B cell (primary cell): ENCODE data around the gene CHST1. TPM values are rescaled to one million over a fixed set of nuclear protein-coding genes. Genes with fewer than 3 reads are reported as not detected.

ENCODE experiments used
- ATAC-seq: fragments of 200-7000 bp; cut with Tn5 transposase; one replicate; pipeline ENCODE4 v1.10.0; 2021; ENCODE audit warnings: low read depth, mild to moderate bottlenecking, moderate number of reproducible peaks, moderate library complexity
- CTCF ChIA-PET: fragments of 350-600 bp; sonication (Branson Sonifier 250); formaldehyde crosslinking; loops from one replicate; lab custom pipeline; 2021; ENCODE audit warnings: antibody characterized with exemption, inconsistent platforms; lab: Charles Lee
- POLR2A ChIA-PET: fragments of 350-600 bp; sonication (Branson Sonifier 250); formaldehyde crosslinking; loops from one replicate; lab custom pipeline; 2021; ENCODE audit warnings: antibody characterized with exemption; lab: Charles Lee
- DNase-seq: peaks from one replicate; pipeline ENCODE4 v3.0.0; 2013
- H2AFZ ChIP-seq: 2 replicates; pipeline ENCODE4 v1.6.1; 2012; ENCODE audit warnings: mild to moderate bottlenecking, low read depth, low read length; ENCODE audit not compliant: insufficient read depth, poor library complexity, severe bottlenecking
- H3K27ac ChIP-seq, 2 donors: 1 replicate in 1 of 2; 2 replicates in 1 of 2; pipeline ENCODE4 v1.5.1; 2012 to 2013; ENCODE audit warnings: low read length in 2 of 2, mild to moderate bottlenecking in 2 of 2, moderate library complexity in 1 of 2
- H3K27me3 ChIP-seq, 4 experiments: fragments of 200-600 bp in 1 of 4; sonication (generic) in 1 of 4; replicated peaks in 1 of 4; 1 replicate in 2 of 4; 2 replicates in 2 of 4; pipeline versions ENCODE4 v1.6.1 to v1.7.0; 2013 to 2016; ENCODE audit warnings: low read length in 3 of 4, mild to moderate bottlenecking in 2 of 4, mixed read lengths in 1 of 4, moderate library complexity in 1 of 4; ENCODE audit not compliant: insufficient read depth in 4 of 4, control insufficient read depth in 3 of 4; ENCODE audit errors: control extremely low read depth in 1 of 4
- H3K36me3 ChIP-seq, 2 experiments: replicated peaks in 1 of 2; 1 replicate in 1 of 2; 2 replicates in 1 of 2; pipeline versions ENCODE4 v1.6.1 to v1.7.1; 2013; ENCODE audit warnings: low read length in 1 of 2; ENCODE audit not compliant: insufficient read depth in 2 of 2, control insufficient read depth in 1 of 2; ENCODE audit errors: control extremely low read depth in 1 of 2, extremely low read depth in 1 of 2
- H3K4me1 ChIP-seq, 2 donors: fragments of 200-600 bp in 1 of 2; sonication (generic) in 1 of 2; 1 replicate in 1 of 2; 2 replicates in 1 of 2; pipeline versions ENCODE4 v1.5.1 to v1.6.1; 2013 to 2017; ENCODE audit warnings: low read length in 2 of 2; ENCODE audit not compliant: control insufficient read depth in 2 of 2, insufficient read depth in 2 of 2
- H3K4me2 ChIP-seq: replicated peaks from 2 replicates; pipeline ENCODE3; 2012; ENCODE audit warnings: mild to moderate bottlenecking, low read depth, low read length; ENCODE audit not compliant: poor library complexity, severe bottlenecking
- H3K4me3 ChIP-seq, 5 experiments: fragments of 200-600 bp in 1 of 5; sonication (generic) in 1 of 5; 1 replicate in 3 of 5; 2 replicates in 2 of 5; pipeline versions ENCODE4 v1.5.1 to v1.7.0; 2011 to 2016; ENCODE audit warnings: low read length in 4 of 5, mild to moderate bottlenecking in 4 of 5, low read depth in 2 of 5, control low read depth in 1 of 5, moderate library complexity in 1 of 5; ENCODE audit not compliant: insufficient read depth in 1 of 5; ENCODE audit errors: control extremely low read depth in 1 of 5, extremely low read depth in 1 of 5
- H3K79me2 ChIP-seq: fragments of 200-600 bp; sonication (generic); one replicate; pipeline ENCODE4 v1.6.0; 2016; ENCODE audit warnings: low read length; ENCODE audit not compliant: control insufficient read depth, insufficient read depth
- H3K9ac ChIP-seq: fragments of 200-600 bp; sonication (generic); 2 replicates; pipeline ENCODE4 v1.6.1; 2017; ENCODE audit warnings: mild to moderate bottlenecking, low read length, moderate library complexity
- H3K9me3 ChIP-seq, 3 donors: one replicate each; pipeline versions ENCODE4 v1.6.1 to v1.7.1; 2013; ENCODE audit warnings: low read length in 2 of 3; ENCODE audit not compliant: control insufficient read depth in 2 of 3, insufficient read depth in 1 of 3; ENCODE audit errors: control extremely low read depth in 1 of 3
- H4K20me1 ChIP-seq: 2 replicates; pipeline ENCODE4 v1.6.0; 2012; ENCODE audit warnings: mild to moderate bottlenecking, low read length; ENCODE audit not compliant: insufficient read depth, control insufficient read depth, poor library complexity, severe bottlenecking
- H3K27ac Mint-ChIP-seq: one replicate; pipeline ENCODE4 v1.8.0; 2021; ENCODE audit warnings: mixed read lengths
- H3K27me3 Mint-ChIP-seq: one replicate; pipeline ENCODE4 v1.8.0; 2021; ENCODE audit warnings: mixed read lengths
- H3K4me1 Mint-ChIP-seq: one replicate; pipeline ENCODE4 v1.8.0; 2021; ENCODE audit warnings: mixed read lengths
- H3K4me3 Mint-ChIP-seq: one replicate; pipeline ENCODE4 v1.8.0; 2021; ENCODE audit warnings: mixed read lengths
- H3K9me3 Mint-ChIP-seq: one replicate; pipeline ENCODE4 v1.8.0; 2022; ENCODE audit warnings: mixed read lengths; ENCODE audit not compliant: insufficient read depth
- EZH2 ChIP-seq: IDR thresholded peaks from 2 replicates; pipeline ENCODE4 v1.6.1; 2012; ENCODE audit warnings: borderline replicate concordance, low read depth, mild to moderate bottlenecking, moderate library complexity, low read length; ENCODE audit not compliant: insufficient read depth, poor library complexity, severe bottlenecking
- WGBS: methylation state at CpG from one replicate; pipeline ENCODE4 v1.1.5; 2013; ENCODE audit warnings: missing lambda C conversion rate; ENCODE audit not compliant: insufficient coverage; 5-methylcytosine and 5-hydroxymethylcytosine counted together
- intact Hi-C: fragments of 100-400 bp; cut with micrococcal nuclease; formaldehyde crosslinking; loops from one replicate; pipeline ENCODE4 v1.10.0; 2022
- polyA plus RNA-seq: library from polyadenylated mRNA; depleted of rRNA; stranded (reverse); fragments of >200 nt; gene quantifications from 2 replicates; pipeline ENCODE4 v1.2.3, GENCODE V29; 2012
- total RNA-seq, 2 donors: library from RNA; stranded (reverse); fragments of 120-200 nt in 1 of 2; gene quantifications; 1 replicate in 1 of 2; 2 replicates in 1 of 2; pipeline versions ENCODE4 v1.2.3 to v1.2.4, GENCODE V29; 2013 to 2022
- TF ChIP-seq, protein P1 (sequence below): fragments of 200-600 bp; IDR thresholded peaks from one replicate; pipeline ENCODE4 v1.8.0; 2022; ENCODE audit warnings: antibody characterized with exemption, mild to moderate bottlenecking

Gene CHST1
- total and polyA plus RNA-seq, 2 donors (not counting 1 experiment from before 2014, with no cell fraction given), result not detected

DNA sequence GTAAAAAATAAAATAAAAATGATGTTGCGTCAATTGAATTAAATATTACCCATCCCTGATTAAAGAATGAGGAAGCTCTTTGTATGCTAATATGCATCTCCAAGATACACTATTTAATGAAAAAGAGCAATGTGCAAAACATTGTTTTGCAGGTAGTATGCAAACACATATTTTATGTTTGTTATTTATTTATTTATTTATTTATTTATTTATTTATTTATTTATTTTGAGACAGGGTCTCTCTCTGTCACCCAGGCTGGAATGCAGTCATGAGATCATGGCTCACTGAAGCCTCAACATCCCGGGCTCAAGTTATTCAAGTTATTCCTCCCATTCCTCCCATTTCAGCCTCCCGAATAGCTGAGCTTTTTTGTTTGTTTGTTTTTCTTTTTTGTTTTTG, 7.2 kb upstream of the CHST1 start:
- H3K79me2 ChIP-seq, result no peaks in the 10 kb centered on the region
- ChIA-PET CTCF (no interaction called here), POLR2A (no interaction called here)
- intact Hi-C loops, result no loop called here
- Mint-ChIP-seq H3K27me3 (peaks cover 30% of the 10 kb centered on the region), H3K4me3 (no peak overlapping the region), H3K27ac (no peak overlapping the region), H3K4me1 (no peaks in the 10 kb centered on the region), H3K9me3 (no peaks in the 10 kb centered on the region)
- DNase-seq, result no peak
- no peaks in the 10 kb centered on the region for H3K36me3 ChIP-seq
- H3K9me3 ChIP-seq, result no peaks in the 10 kb centered on the region
- peaks cover 0 to 8% (median 0%) of the 10 kb centered on the region in 4 experiments for H3K27me3 ChIP-seq
- H3K4me1 ChIP-seq, result no peaks in the 10 kb centered on the region
- no peak overlapping the region for H3K27ac ChIP-seq
- no CpG with 5 or more reads among the region's 3 CpGs for WGBS
- no peak overlapping the region for H3K4me3 ChIP-seq
- H3K9ac ChIP-seq, result no peak overlapping the region
- TF ChIP-seq, protein P1, sequence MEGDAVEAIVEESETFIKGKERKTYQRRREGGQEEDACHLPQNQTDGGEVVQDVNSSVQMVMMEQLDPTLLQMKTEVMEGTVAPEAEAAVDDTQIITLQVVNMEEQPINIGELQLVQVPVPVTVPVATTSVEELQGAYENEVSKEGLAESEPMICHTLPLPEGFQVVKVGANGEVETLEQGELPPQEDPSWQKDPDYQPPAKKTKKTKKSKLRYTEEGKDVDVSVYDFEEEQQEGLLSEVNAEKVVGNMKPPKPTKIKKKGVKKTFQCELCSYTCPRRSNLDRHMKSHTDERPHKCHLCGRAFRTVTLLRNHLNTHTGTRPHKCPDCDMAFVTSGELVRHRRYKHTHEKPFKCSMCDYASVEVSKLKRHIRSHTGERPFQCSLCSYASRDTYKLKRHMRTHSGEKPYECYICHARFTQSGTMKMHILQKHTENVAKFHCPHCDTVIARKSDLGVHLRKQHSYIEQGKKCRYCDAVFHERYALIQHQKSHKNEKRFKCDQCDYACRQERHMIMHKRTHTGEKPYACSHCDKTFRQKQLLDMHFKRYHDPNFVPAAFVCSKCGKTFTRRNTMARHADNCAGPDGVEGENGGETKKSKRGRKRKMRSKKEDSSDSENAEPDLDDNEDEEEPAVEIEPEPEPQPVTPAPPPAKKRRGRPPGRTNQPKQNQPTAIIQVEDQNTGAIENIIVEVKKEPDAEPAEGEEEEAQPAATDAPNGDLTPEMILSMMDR, result no peak
- no peak for TF ChIP-seq EZH2
- no peak for ATAC-seq
- no peak overlapping the region for H3K4me2 ChIP-seq
- no peak overlapping the region for H2AFZ ChIP-seq
- H4K20me1 ChIP-seq, result no peaks in the 10 kb centered on the region

DNA sequence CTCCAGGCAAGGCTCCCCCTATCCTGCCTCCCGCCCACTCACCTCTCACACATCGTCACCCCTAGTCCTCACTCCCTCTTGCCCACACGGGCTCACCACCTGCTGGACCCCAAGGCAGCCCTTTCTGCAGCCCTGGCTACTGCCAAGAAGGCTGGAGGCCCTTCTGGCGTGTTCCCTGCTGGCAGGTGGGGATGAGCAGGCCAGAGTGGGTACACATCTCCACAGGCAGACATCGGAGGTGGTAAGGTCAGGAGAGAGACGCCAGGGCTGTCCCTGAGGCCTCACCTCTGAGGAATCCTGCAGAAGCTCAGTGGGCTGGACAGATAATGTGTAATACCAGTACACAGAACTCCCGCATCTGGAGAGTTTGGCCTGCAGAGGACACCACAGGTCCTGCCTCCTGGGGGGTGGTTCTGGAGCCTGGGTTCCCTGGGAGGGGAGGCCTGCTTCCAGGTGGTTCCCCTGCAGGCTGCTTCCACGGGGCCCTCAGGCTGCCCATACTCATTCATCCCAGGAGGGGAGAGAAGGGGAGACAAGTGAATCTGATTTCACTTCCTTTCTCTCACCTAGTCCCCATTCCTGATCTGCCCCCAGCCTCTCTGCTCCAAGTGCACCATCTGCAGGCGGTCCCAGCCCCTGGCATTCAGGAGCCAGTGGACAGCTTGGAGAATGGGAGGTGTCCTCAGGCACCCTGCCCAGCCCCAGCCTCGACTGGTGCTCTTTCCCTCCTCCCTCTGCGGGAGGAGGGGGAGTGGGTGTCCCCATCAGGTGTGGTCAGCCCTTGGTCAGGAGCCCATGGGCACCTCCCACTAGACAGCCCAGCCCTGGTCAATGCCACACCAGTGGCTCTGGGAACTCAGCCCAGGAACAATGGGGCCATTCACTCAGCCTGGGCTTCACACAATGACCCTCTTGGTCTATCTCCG, 6.1 kb upstream of the CHST1 start:
- Mint-ChIP-seq H3K4me3 (no peak overlapping the region), H3K4me1 (no peaks in the 10 kb centered on the region), H3K27ac (no peak overlapping the region), H3K27me3 (peaks cover 41% of the 10 kb centered on the region), H3K9me3 (no peaks in the 10 kb centered on the region)
- Histone ChIP-seq H3K4me2 (no peak overlapping the region), H2AFZ (no peak overlapping the region), H4K20me1 (no peaks in the 10 kb centered on the region), H3K27me3 (peaks cover 0 to 18% (median 5%) of the 10 kb centered on the region in 4 experiments), H3K9ac (no peak overlapping the region), H3K4me1 (no peaks in the 10 kb centered on the region), H3K79me2 (no peaks in the 10 kb centered on the region), H3K4me3 (no peak overlapping the region), H3K27ac (no peak overlapping the region), H3K36me3 (no peaks in the 10 kb centered on the region), H3K9me3 (no peaks in the 10 kb centered on the region)
- CTCF ChIA-PET, result no interaction called here
- DNase-seq (no peak), ATAC-seq (no peak)
- TF ChIP-seq, protein P1, result no peak
- TF ChIP-seq EZH2, result no peak
- POLR2A ChIA-PET, result no interaction called here
- 81% methylated on average over 7 of the region's 12 CpGs for WGBS
- intact Hi-C loops, result no loop called here
